CD4-positive, alpha-beta T cell treated with Interleukin-2 at 100 ng/mL for 4 hours (primary cell): ENCODE results near the gene RRM2.

Source experiments
- DNase-seq: peaks from one replicate; pipeline ENCODE4 v3.0.0-alpha.2; 2020; ENCODE audit warnings: low spot score

The RRM2 gene

DNA sequence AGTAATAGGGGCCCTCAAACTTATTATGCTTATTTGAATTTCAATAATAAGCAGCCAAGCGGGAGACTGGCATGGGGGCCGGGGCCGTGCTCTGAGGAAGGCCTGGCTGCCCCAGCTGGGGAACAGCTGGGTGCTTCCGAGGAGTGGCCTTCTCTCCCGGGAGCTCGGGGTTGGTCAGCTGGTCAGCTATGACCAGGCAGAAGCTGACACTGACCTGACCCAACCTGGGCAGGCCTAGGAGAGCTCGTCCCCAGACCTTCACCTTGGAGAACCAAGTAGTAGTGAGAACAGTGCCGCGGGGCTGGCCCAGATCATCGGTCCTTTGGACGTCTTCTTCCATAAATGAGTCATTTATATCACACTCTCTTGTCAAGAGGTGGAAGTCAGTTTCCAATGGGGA lies 36.1 kb downstream of the RRM2 start:
- no peak for DNase-seq

GRCh38 chr2:10159086-10159485 lies 36.5 kb downstream of the RRM2 start:
- no peak for DNase-seq

- no peak for DNase-seq
Observed at GRCh38 chr2:10159581-10160131, 37.1 kb downstream of the RRM2 start.

GRCh38 chr2:10160203-10160955 lies 37.8 kb downstream of the RRM2 start:
- DNase-seq = no peak

- DNase-seq = no peak
Observed at GRCh38 chr2:10161206-10161931, 38.8 kb downstream of the RRM2 start.

DNA sequence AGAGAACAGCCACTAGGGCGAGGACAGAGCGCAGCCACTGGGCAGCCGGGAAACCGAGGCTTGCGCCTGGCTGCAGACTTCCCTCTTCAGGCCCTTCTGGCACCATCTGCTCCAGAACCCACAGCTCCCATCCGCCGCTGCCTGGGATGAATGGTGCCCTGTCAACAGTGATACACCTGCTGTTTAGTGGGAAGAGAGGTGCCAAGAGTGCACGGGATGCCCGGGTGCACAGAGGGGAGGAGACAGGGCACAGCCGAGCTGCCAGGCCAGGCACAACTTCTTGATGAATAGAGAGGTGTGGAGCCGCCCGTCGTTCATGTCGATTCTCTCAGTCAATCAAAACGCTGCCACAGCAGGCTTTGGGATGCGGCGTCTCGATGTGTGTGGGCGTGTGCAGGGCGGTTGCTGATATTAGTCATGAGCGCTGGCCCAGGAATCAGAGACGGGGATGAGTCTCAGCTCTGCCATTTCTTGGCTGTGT lies 39.5 kb downstream of the RRM2 start:
- no peak for DNase-seq

DNA sequence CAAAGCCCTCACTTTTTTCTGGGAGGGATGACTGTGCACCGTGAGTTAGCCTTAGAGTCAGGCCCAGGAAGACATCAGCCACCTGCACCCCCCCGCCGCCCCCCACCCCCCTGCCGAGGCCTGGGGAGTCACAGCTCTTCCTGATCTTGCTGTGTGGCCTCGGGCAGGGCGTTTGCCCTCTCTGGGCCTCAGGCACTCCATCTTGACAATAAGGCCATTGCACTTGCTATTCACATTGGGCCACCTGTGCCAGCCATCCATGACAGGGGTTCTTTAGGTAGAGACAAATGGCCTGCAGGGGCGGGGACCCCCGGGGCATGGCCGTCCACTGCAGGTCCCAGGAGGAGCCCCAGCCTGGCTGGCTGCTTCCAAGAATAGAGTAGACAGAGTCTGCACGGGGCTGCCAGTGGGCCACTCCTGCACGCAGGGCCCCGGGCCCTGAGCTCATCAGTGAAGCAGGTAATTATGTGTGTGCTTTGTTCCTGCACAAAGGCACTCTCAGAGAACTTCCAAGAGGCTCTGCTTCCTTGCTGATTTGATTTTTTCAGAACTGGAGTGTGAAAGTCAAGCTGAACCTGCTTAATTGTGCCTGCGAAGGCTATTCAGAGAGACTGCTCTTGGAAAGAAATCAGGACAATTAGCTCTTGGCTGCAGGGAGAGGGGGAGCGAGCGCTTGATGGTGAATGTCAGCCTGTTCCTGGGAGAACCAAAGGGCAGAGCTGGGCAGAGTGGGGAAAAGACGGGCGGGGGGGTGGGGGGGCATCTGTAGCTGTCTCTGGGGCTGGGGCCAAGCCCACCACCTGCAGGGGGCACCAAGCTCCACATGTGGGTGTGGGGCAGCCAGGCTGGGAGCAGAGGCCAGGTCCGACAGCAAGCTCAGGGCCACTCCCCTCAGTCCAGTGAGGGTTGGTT lies 40.3 kb downstream of the RRM2 start:
- DNase-seq = no peak

DNA sequence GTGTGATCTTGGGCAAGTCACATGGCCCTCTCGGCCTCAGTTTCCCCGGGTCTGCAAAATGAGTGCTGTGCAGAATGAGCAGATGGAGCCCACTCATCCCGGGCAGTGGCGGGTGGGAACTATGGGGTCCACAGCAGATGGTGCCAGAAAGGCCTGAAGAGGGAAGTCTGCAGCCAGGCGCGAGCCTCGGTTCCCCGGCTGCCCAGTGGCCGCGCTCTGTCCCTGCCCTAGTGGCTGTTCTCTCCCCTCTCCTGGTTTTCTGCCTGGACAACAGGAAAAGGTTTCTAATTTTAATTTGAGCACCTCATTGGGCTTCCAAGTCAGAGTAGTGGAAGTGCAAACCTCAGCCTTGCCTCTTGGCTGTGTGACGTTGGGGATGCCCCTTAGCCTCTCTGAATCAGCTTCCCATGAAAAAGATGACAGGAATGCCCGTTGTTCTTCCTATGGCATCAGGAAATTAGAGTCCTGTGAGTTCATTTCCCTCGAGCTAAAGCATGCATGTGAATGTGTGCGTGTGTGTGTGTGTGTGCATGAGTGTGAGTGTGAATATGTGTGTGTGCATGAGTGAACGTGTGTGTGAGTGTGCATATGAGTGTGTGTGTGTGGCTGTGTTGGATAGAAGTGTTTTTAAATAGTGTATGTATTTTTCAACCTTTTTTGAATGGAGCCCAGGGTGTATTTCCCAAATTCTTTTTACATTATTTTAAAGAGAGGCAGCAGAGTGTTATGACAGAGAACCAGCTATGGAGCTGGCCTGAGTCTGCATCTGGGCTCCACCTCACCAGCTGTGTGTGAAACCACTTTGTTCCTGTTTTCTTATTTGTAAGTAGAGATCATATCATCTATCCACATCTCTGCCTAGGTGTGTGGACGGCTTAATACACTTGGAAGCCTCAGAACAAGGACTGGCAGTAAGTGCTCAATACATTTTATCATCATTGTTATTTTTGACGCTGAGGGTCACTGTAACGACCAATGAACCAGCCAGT lies 41.3 kb downstream of the RRM2 start:
- no peak for DNase-seq

DNA sequence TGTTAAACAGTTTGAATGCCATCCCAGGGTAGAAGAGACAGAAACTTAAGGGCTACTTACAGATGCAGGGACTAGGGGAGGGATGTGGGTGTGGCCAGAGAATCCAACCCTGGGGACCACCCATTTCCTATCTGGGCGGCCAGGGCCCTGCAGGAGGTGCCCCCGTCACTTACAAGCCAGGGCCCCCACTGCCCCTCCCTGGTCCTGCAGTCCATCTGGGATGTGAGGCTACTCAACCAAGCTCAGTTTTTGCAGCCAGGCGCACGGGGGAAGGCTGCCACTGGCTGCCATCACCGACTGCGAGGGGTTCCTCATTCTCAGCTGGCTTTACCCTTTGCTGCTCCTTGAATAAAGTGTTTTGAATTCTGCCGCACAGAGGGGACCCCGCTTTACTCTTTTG lies 42.1 kb downstream of the RRM2 start:
- DNase-seq = no peak

GRCh38 chr2:10165282-10165681 lies 42.7 kb downstream of the RRM2 start:
- no peak for DNase-seq

DNA sequence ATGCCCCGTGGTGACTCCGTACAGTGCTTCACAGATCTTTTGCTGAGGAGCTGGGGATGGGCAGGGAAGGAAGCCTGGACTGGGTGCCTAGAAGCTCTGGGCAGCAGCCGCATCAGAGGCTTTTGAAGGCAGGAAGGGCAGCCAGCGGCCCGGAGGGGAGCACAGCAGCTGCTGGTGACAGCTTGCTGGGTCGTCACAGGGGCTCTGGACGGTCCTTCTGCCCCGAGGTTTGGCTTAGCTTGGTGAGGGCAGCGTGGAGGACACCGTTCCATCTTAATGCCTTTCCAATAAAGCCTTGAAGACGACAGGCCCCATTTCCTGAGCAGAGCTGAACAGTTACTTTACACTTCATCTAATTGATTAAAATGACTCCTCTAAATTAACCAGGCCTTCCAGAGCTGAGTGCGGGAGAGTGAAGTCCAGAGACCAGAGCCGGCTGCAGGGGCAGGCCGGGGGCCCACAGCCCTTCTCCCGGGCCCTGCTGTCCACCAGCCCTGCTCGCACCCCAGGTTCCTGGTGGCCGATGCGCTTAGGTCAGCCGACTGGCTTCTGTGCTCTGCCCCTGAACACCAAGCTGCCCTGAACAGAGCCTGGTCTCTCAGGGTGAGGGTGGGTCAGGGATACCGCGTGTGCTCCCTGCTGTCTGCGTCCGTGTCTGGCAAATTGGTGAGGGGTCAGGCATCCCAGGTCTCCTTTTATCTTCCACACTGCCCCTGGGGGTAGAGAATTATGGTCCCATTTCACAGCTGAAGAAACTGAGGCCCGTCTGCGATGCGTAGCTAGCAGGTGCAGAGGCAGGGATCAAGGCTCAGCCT lies 43.5 kb downstream of the RRM2 start:
- DNase-seq = no peak

DNA sequence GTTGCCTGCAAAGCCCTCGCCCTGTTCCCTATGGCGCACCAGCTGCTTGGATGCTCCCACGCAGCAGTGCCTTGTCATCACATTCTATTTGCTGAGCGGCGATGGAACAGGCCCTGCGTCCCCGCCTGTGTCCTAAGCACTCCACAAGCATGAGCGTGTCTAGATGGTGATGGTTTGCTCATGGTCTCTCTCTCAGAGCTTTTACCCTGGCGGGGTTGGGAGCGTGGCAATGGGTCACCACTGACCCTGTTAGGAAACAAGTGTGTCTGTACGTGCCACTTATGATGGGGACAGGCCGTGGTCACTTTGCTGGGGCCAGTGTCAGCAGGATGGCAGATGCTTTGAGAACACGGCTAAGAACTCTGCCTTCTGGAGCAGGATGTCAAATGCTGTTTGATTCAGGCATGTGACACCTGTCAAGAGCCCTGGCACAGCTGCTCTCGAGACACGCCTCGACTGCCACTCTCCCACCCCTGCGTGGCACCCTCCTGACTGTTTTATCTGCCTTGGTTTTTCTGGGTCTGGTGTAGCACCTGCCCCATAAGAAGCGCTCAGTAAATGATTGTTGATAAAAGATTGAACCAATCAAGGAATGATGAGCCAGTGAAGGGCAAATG lies 44.2 kb downstream of the RRM2 start:
- no peak for DNase-seq

DNA sequence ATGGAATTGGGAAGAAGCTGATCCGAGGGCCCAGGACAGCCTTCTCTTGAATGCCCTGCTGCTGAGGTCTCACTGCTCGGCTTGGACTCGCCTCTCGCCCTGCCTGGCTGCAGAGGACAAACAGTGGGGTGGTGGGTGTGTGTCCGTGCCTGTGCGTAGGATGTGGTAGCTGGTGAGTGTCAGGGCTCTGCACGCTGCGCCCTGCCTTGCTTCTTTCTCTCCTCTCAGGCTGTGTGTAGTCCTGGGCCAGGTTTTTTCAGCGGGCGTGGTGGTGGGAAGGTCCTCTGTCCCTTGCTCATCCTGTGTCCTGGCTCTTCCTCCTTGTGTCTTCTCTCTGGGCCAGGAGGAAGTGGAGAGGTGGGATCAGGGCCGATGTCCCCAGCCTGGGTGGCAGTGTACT lies 44.8 kb downstream of the RRM2 start:
- no peak for DNase-seq

DNA sequence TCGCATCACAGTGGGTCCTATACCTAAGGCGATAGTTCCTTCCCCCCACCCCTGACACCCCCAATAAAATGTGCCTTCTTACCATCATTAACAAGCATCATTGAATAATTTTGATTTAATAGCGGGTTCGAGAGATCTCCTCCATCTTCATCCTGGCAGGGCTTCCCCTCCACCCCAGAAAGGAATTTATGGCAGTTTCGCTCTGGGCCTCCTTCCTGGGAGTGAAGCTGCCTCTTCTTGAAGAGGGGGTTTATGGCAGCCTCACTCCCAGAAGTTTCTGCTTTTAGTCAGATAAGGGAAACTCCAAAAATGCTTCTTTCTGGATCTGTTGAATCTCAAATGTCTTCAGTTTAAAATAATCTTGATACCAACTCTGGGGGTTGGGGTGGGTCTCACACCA lies 45.7 kb downstream of the RRM2 start:
- DNase-seq = no peak

DNA sequence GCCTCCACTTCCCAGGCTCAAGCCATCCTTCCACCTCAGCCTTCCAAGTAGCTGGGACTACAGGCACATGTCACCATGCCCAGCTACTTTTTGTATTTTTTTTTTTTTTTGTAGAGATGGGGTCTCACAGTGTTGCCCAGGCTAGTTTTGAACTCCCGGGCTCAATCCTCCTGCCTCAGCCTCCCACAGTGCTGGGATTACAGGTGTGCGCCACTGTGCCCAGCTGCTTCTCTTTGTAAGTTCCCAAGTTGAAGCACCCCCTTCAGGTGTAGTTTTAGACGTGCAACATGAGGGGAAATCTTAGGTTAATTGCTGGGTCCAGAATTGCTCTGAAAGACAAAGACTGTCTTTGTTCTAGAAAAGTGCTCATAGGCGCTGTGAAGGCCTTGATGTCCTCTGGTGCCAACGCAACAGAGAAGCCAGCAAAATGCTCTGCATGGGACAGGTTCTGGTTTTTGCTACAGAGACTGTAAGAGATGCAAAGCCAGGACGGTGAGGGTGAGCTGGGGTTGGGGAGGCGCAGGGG lies 46.6 kb downstream of the RRM2 start:
- no peak for DNase-seq

GRCh38 chr2:10169581-10169980 lies 47.0 kb downstream of the RRM2 start:
- no peak for DNase-seq

DNA sequence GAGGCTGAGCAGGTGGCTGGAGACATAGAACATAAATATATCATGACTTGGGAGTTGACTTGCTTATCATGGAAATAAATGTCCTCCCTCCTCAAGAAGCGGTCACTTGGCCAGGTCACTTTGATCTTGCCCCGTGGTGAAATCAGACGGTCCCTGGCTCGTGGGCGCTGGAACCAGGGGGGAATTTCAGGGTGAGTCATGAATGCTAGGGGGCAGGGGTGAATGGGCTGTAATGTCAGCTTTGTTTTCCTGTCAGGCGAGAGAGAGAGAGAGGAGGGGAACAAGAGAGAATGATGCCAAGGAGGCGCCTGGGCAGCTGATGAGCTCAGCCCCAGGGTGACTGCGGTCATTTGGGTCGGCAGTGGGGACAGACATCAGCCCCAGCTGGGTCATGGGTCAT lies 47.7 kb downstream of the RRM2 start:
- no peak for DNase-seq

- DNase-seq = no peak
Observed at GRCh38 chr2:10171006-10171800, 48.7 kb downstream of the RRM2 start.
